ENCODE measurements around the gene SLC8A2.

The SLC8A2 gene

GRCh38 chr19:47464675-47465419 is 6.8 kb downstream of the SLC8A2 start:
- H3K4me3 ChIP-seq (replicated peaks in 1 of 2; ENCODE audit: low read depth in 2 of 2, low read length in 2 of 2): no peak overlapping the region
- TF ChIP-seq CTCF (IDR thresholded peaks at IDR 0.05; ENCODE audit: low read depth, low read length): no peak
- DNase-seq (ENCODE audit: low read depth in 2 of 2): no peak

- no peak overlapping the region for H3K4me3 ChIP-seq (replicated peaks in 1 of 2; ENCODE audit: low read depth in 2 of 2, low read length in 2 of 2)
- TF ChIP-seq CTCF (IDR thresholded peaks at IDR 0.05; ENCODE audit: low read depth, low read length): no peak
- no peak for DNase-seq (ENCODE audit: low read depth in 2 of 2)
Measured at GRCh38 chr19:47461876-47462275, 9.8 kb downstream of the SLC8A2 start.

DNA sequence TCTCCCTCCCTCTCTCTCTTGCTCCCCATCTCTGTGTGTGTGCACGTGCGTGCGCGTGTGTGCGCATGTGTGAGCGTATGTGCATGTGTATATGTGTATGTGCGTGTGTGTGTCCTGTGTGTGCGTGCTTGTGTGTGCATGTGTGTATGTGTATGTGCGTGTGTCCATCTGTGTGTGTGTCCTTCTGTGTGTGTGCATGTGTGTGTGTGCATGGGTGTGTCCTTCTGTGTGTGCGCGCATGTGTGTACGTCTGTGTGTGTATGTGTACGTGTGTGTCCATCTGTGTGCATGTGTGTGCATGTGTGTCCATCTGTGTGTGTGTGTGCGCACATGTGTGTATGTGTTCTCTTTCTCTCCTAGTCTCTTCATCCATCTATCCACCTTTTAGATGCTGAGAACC is 12.2 kb downstream of the SLC8A2 start:
- no peak for DNase-seq (ENCODE audit: low read depth in 2 of 2)
- TF ChIP-seq CTCF (IDR thresholded peaks at IDR 0.05; ENCODE audit: low read depth, low read length): no peak
- H3K4me3 ChIP-seq (replicated peaks in 1 of 2; ENCODE audit: low read depth in 2 of 2, low read length in 2 of 2): no peak overlapping the region

- DNase-seq (ENCODE audit: low read depth in 2 of 2): no peak
- H3K4me3 ChIP-seq (replicated peaks in 1 of 2; ENCODE audit: low read depth in 2 of 2, low read length in 2 of 2): no peak overlapping the region
- no peak for TF ChIP-seq CTCF (IDR thresholded peaks at IDR 0.05; ENCODE audit: low read depth, low read length)
Measured at GRCh38 chr19:47458672-47459071, 13.0 kb downstream of the SLC8A2 start.

- no peak overlapping the region for H3K4me3 ChIP-seq (replicated peaks in 1 of 2; ENCODE audit: low read depth in 2 of 2, low read length in 2 of 2)
- DNase-seq (ENCODE audit: low read depth in 2 of 2): no peak
- no peak for TF ChIP-seq CTCF (IDR thresholded peaks at IDR 0.05; ENCODE audit: low read depth, low read length)
Measured at GRCh38 chr19:47456721-47457474, 14.8 kb downstream of the SLC8A2 start.

DNA sequence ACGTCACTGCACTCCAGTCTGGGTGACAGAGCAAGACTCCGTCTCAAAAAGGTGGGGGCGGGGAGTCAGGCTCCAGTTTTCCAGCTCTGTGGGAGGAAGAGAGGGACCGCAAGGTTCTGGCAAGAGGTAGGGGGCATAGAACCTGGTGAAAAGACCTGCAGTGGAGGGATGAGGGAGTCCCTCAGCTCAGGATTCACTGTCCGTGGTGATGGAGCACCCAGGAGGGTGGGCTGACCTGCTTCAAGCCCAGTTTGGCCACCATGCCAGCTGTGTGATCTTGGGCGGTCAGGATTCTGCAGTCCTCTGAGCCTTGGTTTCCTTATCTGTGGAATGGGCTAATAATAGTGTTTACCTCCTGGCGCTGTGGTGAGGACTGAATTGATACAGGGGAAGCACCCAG is 21.2 kb downstream of the SLC8A2 start:
- no peak for TF ChIP-seq CTCF (IDR thresholded peaks at IDR 0.05; ENCODE audit: low read depth, low read length)
- DNase-seq (ENCODE audit: low read depth in 2 of 2): no peak
- H3K4me3 ChIP-seq (replicated peaks in 1 of 2; ENCODE audit: low read depth in 2 of 2, low read length in 2 of 2): no peak overlapping the region

Measured in cardiac fibroblast (primary cell).